SIG-M5 treated with dmso at 0.1 percent for 504 hours (cell line): ENCODE measurements around the gene DNAAF3.

ENCODE experiments used
- DNase-seq: peaks from one replicate; lab custom pipeline; 2025; ENCODE audit not compliant: unreplicated experiment; lab: John Stamatoyannopoulos, UW

Gene DNAAF3

GRCh38 chr19:55116859-55117662, 49.4 kb downstream of the DNAAF3 start, which contains the start of gene PPP1R12C:
Gene PPP1R12C (minus strand): TSS chr19:55117637. CDS start chr19:55117543, 94 bp downstream.
- no peak for DNase-seq

GRCh38 chr19:55116232-55116858, 50.1 kb downstream of the DNAAF3 start:
- peak; percentile 85 for DNase-seq

GRCh38 chr19:55115446-55116065, 50.9 kb downstream of the DNAAF3 start:
- DNase-seq: no peak

GRCh38 chr19:55114566-55115145, 51.8 kb downstream of the DNAAF3 start:
- no peak for DNase-seq

GRCh38 chr19:55113570-55114039, 52.8 kb downstream of the DNAAF3 start:
- no peak for DNase-seq

- DNase-seq: no peak
Measured at GRCh38 chr19:55112777-55113569, 53.4 kb downstream of the DNAAF3 start.

GRCh38 chr19:55112246-55112776, 54.1 kb downstream of the DNAAF3 start:
- DNase-seq: no peak

GRCh38 chr19:55111238-55111831, 55.1 kb downstream of the DNAAF3 start:
- no peak for DNase-seq

GRCh38 chr19:55109527-55110291, 56.7 kb downstream of the DNAAF3 start:
- no peak for DNase-seq
